GM18861 (cell line): ENCODE results near the gene RAB6B.

Experiments
- ATAC-seq: cut with Tn5 transposase; IDR thresholded peaks from one replicate; pipeline ENCODE4 v1.9.1; 2021; ENCODE audit not compliant: unreplicated experiment

The RAB6B gene

DNA sequence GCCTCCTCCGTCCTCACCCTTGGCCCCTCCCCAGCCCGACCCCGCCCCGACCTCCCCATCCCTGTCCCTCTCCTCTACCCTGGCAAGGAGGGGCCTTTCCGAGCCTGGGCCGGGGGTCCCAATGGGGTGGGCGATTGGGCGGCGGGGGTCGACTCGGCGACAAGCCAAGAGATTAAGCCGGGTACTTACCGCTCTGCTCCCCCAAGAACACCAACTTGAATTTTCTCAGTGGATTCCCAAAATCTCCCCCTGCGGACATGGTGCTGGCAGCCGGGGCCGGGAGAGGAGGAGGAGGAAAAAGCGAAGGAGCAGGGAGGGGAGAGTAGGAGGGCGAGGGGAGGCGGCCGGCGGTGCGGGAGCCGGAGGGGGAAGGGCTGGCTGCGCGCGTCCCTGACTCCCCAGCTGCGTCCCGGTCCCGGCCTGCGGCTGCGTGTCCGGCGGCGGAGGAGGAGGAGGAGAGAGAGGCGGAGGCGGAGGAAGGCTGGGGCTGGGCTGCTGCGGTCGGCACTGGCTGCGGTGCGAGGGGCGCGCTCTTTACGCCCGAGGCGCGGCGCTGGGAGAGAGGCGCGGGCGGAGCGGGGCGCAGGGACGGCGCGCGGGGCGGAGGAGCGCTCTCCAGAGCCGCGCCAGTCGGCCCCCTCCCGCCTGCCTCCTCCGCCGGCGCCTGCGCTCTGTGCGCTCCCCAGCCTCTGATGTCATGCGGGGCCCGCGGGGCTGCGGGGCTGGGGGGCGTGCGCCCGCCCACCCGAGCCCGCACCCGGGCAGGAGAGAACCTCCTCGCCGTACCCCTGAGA lies at the start of gene RAB6B:
RAB6B (minus strand) TSS at position 675 of the 794 bp plus-strand sequence; CDS start at position 259, 416 bp downstream.
- no peak for ATAC-seq

DNA sequence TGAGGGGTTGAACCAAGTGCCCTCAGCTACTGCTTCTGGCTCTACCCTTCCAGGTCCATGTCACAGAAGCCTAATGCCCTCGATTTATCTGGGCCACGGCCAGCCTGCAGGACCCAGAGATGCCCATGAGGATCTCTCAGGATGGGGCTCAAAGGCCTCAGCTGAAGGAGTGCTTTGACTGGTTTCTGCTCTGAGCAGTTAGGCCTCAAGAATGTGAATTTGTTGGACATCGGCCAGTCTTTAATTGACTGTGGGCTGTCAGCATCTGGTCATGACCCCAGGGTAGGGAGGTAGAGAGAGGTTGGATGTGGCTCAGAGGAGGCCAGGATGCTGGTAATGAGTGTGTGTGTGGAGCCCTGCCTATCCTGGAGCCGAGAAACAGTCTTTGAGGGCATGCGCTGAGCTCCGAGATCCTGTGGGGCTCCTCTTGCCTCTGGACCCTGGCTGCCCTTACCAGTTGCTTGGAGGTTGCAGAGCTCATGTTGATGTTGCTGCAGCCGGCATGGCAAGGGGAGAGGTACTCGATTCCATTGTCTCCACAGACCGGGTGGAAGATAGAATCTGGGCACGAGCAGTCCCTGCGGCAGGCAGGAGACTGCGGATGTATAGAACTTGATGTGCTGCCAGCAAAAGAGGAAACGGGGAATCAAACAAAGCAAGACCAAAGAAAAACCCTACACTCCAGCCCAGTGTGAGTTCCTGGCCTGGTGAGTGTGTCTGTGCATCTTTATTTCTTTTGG lies 49.1 kb upstream of the RAB6B start:
- ATAC-seq = no peak

DNA sequence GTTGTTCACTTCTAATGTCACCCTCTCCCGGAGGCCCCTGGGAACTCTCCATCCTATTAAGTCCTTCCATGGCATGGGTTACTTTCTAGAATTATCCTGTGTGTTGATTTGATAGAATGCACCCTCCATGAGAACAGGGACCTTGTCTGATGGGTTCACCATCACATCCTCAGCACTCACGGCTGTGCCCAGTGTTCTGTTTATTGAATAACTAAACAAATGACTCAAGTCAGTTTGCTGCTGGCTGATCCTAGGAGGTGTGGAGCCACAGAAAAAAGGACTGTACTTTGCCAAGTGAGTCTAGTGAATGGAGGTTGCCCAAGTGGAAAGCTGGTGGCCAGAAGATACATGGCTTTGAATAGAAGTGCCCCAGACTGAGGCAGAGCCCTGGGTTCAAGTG lies 48.5 kb upstream of the RAB6B start:
- ATAC-seq = no peak

DNA sequence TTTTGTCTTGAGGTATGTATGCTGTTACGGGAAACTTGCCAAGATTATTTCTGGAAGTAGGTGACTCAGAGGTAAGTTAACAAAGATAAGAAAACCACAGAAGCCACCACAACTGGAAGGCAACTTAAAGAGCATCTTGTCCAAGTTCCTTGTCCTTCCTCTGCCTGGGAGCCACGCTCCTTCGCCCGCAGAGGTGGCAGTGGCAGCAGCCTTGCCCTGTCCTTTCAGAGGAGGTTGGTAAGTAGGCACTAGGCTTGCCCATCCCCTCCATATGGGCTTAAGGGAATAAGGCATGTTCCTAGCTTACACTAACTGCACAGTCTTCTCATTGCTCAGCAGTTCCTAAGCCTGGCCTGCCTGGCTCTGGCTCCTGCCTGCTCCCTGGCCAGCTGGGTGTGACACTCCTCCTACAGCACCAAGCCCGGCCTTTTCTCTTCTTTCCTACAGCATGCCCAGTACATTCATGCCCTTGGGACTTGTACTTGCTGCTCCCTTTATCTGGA lies 48.0 kb upstream of the RAB6B start:
- no peak for ATAC-seq

DNA sequence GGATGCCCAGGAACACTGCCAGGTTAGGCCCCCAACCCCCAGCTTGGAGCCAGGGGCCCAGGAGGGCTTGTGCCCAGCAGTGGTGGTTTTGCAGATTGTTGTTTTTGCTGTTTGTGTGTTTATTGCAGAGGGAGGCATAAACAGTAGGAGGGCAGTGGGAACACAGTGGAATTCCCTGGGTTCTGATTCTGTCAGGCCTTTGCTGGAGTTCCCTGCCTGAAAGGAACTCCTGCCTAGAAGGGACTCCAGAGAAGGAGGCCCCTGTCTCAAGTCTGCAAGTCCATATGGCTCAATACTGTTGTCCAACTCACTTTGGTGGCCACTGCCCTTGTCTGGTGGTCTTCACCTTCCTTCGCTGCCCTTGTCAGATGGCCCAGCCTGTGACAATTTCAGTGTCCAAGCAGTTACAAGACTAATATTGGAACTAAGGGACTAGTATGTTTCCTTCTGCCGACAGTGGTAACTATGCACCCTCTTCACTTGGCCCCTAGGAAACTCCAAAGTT lies 47.4 kb upstream of the RAB6B start:
- ATAC-seq = no peak

DNA sequence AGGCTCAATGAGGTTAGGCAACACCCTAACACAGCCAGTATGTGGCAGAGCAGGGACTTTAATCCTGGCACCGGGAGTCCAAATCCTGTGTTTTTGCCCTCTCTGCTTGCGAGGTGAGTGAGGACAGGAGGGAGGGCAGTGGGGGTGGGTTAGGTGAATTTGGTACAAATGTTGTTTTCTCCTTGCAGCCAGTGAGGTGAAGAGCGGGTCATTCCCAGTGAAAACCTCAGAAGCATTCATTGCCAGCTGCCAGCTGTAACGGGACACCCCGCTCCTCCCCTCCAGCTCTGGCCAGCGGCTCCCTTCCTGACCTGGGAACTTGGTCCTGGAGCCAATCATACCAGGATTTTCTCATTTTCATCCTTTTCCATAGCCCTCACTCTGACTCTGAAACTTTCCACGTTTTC lies 45.7 kb upstream of the RAB6B start:
- no peak for ATAC-seq

DNA sequence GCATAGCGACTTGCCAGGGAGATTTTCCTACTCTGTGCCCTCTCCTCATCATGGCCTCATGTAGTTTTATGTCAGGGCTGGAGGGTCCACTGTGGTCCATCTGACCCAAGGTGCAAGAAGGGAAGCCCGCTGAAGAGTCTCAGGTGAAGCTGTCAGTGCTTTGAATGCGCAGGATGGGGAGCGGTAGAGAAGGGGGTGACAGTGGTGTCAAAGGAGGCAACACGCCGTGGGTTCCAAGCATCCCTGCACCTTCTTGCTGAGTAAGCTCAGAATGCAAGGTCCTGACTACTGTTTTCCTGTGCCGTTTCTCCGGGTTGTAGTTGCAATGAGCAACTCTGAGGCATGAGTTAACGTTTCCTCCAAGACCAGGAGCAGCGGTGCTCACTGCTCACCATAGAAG lies 44.9 kb upstream of the RAB6B start:
- ATAC-seq = no peak

DNA sequence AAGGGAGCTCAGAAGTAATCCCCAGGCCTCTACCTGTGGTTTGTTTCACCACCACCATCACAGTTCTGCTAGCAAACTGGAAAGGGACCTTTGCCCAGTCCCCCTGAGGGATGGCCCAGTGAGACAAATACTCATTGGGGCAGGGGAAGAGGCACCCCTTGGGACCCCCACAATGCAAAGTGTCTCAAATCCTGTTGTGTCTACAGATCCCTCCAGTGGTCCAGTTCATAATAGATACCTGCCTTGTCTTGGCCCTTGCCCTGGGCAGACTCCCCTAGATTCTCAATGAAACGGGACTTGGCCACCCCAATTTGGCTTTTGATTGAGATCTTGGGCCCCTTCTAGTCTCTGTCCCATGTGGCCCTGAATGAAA lies 43.8 kb upstream of the RAB6B start:
- ATAC-seq = no peak

DNA sequence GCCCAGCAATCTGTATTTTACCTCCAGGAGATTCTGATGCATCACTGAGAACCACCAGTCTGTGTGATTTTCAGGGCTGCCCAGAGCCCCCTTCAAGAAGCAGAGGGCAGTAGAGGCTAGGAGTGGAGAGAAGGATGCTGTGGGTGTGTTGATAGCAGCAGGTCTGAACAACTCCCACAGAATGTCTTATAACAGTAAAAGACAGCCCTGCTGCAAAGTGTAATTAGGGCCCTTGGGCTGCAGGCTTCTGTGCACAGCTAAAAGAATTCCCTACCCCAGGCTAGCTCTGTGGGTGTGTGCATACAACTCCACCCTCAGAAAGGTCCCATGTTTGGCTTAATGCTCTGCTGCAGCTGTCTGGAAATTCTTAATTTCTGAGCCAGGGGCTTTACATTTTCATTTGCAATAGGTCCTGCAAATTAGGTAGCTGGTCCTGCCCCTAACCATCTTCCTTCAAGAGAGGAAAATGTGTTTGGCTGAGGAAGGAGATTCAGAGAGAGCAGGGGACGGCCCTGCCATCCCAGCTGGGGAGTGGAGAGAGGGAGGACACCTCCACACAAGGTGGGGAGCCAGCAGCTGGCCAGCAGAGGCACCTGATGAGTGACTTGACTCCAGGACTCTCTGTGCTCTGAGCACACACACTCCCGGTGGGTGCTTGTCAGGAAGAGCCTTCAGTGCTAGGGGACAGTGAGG lies 43.2 kb upstream of the RAB6B start:
- ATAC-seq = no peak

DNA sequence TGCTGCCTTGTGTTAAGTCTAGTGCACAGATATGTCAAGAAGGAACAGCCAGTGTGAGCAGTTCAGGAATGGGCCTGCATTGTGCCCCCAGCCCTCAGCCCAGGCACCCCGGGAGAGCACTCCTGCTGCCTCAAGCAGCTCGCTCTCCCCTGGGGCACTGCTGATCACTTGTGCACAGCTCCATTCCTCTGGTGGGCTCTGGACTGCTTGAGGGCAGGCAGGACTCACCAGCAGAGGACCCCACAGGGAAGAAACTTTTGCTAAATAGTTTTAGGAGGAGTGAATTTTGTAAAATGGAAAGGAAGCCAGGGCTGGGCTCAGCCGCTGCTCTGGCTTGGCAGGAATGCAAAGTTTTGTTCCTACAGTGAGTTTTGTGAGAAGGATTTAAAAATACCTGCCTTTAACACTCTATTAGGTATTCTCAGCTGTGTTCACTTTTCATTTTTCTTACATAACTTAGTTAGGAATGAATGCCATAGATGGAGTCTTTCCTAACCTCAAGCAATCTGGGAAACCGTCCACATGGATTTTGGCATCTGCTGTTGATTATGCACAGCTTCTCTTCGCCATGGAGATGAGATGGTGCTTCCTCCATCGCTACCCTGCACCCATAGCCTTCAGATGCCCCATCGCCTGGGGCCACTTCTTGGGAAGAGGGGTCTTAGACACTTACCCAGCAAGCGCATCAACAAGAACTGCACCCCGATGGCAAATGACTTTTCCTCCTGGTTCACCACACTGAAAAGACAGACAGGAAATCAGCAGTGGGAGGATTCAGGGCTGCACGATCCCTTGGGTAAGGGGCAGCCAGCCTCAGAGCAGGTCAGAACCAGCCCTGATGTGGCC lies 42.3 kb upstream of the RAB6B start:
- ATAC-seq = no peak

DNA sequence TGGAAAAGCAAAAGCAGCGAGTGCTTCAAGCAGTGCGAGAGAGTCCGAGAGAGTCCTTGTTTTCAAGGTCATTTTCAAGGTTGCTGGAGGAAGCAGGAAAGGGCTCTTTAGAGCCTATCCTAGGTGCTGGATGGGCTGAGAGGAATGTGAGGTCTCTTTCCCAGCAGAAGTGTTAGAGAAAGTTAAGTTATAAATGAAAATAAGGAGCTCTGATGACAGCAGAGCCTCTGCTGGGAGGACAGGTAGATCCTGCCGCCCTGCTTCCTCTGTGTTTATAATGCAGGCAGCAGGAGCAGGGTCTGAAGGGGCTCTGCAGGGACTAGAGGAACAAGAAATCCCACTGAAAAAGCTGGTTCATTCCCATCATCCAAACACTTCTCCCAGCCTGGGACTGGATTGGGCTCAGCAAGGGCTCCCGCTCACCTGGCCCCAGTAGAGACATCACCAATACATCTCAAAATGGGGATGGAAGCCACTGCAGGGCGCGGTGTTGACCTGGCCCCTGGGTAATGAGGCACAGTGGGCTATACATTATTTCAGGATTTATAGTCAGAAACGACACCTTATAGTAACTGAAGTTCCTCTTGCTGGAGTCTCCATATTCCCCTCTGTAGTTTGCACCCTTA lies 41.5 kb upstream of the RAB6B start:
- ATAC-seq = no peak

DNA sequence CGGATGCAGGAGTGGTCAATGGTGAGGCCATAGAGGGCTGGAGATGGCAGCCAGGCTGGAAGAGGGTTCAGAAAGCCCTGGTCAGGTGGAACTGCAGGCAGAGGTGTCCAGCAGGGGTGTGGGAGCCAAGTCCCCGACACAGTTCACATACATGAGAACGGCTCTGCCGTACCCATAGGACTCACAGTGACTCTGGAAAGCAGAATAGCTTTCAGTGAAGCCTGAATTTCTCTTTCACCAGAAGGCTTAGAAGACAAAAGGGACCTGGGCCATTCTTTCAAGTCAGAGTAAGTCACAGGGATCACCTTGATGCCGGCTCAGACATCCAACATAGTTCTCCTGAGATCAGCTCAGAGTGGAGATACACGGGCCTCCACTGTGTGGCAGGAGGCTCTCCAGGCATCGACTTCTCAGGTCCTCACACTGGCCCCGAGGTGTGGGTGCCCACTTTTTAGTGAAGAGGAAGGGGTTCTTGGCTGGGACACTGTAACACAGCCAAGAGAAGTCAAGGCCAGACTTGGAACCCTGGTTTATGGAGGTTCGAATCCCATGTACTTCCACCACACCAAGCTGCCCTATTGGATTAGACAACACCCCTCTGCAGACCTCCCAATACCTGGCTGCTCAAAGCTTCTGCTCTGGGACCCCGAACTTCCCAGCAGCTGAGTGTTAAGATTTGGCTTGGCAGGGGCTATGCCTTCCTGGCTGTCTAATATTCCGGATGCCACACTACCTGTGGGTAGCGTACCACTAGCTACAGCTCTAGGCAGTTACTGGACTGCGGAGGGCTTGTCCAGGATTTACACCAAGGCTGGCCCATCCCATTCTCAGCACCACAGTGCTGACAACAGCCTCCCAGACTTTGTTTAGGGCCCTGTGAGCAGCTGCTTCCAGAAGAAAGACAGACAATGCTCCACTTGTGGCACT lies 40.4 kb upstream of the RAB6B start:
- no peak for ATAC-seq

DNA sequence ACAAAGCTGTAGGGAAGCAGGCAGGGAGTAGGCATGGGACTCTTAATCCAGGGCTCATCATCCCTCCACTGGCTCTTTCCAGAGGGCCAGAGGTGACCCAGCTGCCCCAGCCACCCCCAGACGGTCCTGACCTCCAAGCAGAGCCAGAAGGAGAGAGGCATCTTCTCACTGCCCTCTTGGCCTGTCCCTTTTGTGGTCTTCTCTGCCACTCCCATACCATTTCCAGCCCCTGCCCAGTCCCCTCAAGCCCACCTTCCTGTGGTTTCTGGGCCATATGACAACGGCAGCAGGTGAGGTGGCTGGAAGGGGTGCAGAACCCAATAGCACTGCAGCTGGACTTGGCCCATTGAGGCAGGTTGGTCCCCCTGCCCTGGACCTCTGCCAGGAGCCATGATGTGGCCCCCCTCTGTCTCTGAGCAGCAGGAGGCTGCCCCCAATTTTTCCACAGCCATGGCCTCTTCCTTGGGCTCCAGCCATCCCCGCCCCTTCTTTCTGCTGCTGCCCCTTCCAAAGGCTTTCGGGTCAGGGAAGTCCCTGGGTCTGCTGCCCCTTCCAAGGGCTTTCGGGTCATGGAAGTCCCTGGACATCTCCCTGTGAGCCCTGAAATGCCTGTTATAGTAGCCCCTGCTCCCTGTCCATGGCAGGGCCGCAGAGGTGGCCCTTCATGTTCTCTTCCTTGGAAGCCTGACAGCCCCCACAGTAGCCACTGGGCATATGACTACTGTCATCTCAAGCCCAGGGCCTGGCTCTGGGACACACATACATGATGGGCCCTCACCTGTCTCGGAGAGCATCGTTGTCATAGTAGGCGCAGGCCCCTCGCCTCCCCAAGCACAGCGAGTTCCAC lies 39.5 kb upstream of the RAB6B start:
- no peak for ATAC-seq

DNA sequence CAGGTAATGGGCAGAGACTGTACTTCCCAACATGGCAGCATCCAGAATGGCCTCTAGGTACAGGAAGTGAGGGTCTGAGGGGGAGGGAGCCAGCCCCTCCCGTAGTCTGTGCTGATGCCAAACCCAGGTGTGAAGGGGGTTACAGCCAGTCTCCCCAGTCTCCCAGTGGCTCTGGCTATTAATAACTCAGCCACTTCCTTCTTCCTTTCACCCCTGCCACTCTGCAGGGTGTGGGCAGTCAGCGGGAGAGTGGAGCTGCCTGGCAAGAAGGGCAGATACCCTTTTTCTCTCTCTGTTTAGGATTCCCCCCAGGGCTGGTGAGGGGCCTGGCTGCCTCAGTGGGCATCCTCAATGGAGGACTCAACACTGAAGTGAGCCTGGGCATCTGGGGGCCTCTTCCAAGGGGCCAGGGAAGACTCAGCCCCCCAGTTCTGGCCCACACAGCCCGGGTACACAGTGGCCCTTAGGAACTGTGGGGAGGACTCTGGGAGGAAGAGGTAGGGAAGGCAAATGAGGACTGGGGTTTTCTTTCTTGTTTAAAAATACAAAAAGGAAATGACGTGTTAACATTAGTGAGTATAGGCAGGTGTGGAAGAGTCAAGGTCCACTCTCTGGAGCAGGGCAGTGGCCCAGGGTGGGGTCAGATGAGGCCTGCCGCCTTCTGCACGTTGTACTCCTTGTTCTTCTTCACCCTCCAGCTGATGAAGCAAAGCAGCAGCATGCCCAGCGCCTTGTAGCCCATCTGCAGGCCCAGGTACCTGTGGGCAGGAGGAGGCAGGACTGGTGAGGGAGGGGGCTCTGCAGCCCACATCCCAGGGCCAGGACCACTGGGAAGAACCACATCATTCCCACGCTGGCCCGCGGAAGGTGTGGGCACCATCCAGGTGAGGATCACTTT lies 38.6 kb upstream of the RAB6B start:
- ATAC-seq = no peak

DNA sequence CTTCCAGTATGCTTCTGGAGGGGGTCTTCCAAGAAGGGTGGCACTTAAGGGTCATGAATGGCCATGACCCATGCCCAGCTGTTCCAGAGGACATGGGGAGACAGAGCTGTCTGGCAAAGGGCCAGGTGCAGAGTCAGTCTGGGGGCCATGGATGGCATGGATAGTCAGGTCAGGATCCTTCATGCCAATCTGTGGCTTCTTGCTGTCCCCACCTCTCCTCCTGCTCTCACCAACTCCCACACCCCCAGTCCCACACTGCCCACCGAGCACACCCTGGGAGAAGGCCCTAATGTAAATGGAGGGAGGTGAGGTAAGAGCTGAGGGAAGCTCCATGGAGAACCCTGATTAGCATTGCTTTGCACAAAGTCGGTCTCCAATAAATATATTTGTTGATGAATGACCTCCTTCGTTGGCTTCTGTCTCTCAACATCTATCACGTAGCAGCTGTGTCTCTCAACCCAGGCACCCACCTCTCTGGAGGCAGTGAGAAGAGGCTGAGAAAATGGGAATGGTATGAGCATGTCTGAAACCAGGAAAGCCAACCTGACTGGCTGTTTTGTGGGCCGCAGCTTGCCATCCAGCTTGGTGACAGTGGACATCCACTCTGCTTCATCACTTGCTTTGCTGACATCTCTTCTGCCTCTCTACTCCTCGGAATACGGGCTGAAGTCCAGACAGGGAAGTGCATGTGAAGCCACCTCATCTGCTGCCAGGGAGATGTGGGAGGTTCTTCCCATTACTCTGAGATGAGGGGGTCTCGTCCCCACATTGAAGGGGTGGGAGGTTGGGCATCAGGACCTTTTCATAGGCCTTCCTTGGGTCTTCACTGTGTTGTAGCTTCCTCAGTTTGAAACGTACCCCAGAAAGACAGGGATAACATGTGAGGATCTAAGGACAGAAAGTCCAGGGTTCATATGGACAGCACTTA lies 37.7 kb upstream of the RAB6B start:
- ATAC-seq = no peak

DNA sequence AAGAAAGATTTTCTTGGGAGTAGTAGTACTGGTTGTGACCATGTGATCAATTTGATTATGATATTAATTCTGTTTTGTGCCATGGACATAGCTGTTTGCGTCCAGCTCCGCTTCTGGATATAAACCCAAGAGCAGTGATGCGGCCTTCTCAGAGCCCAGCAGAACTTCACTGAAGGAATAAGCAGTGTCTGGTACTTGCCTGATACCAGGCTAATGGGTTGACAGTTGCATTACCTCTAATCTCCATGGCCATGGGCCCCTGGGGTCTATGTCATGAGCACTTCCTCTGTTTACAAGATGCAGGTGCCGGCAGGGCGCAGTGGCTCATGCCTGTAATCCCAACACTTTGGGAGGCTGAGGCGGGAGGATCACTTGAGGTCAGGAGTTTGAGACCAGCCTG lies 36.3 kb upstream of the RAB6B start:
- no peak for ATAC-seq
